ENCODE measurements around the gene BAG1.

Gene BAG1

GRCh38 chr9:33255014-33255413 lies 9.5 kb downstream of the BAG1 start:
- Histone ChIP-seq H3K36me3 (ENCODE audit: insufficient read depth, low read depth, low read length) (peaks cover 83% of the 10 kb centered on the region), H3K9me3 (ENCODE audit: insufficient read depth, low read depth, low read length) (no peaks in the 10 kb centered on the region), H3K27ac (ENCODE audit: low read length) (no peak overlapping the region), H3K27me3 (ENCODE audit: insufficient read depth, low read length) (no peaks in the 10 kb centered on the region), H3K9ac (ENCODE audit: low read depth, low read length) (no peak overlapping the region), H3K4me1 (ENCODE audit: insufficient read depth, low read length) (no peaks in the 10 kb centered on the region), H3K4me3 (ENCODE audit: low read length) (no peak overlapping the region)

DNA sequence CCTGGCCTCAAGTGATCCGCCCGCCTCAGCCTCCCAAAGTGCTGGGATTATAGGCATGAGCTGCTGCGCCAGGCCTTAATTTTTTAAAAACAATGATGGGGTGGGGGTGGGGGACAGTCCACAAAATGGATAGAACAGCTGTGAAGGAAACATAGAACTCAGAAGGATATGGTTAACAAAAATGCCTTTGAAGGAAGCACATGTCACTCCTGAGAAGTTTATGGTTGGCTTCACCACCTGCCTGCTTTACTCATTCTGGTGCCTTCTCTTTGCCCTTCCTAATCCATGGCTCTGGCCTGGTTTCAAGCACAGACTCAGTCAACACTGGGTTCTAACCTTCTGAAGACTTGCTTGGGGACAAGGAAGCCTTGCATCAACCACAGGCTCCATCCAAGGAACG lies 10.3 kb downstream of the BAG1 start:
- Histone ChIP-seq H3K4me1 (ENCODE audit: insufficient read depth, low read length) (no peaks in the 10 kb centered on the region), H3K27ac (ENCODE audit: low read length) (no peak overlapping the region), H3K36me3 (ENCODE audit: insufficient read depth, low read depth, low read length) (peaks cover 75% of the 10 kb centered on the region), H3K9me3 (ENCODE audit: insufficient read depth, low read depth, low read length) (no peaks in the 10 kb centered on the region), H3K27me3 (ENCODE audit: insufficient read depth, low read length) (no peaks in the 10 kb centered on the region), H3K9ac (ENCODE audit: low read depth, low read length) (no peak overlapping the region), H3K4me3 (ENCODE audit: low read length) (no peak overlapping the region)

DNA sequence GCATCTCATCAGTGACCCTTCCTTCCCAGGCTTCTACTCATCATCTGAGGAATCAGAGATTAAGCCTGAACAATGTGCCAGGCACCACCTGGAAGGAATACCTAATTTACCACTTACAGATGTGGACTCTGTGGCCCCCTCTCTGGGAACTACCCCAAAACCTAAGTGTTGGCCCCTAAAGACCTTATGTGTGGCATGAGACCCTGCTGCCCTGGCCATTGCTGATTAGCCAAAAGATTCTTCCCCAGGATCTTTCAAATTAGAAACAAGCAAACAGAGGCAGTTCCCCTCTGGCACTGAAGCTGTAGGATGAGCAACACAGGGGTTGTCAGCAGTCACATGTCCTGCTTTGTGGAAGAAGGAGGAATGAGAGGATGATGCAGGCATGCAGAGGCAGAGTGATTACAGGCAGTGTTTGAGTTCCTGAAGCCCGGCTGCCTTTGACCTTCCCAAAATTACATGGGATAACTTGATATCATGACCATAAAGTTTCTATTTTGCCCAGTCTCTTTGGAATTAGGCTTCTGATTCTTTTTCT lies 14.0 kb downstream of the BAG1 start:
- H3K27me3 ChIP-seq (ENCODE audit: insufficient read depth, low read length): no peaks in the 10 kb centered on the region
- H3K9me3 ChIP-seq (ENCODE audit: insufficient read depth, low read depth, low read length): no peaks in the 10 kb centered on the region
- no peak overlapping the region for H3K27ac ChIP-seq (ENCODE audit: low read length)
- H3K9ac ChIP-seq (ENCODE audit: low read depth, low read length): no peak overlapping the region; the same call in 1 of the 2 replicates
- H3K36me3 ChIP-seq (ENCODE audit: insufficient read depth, low read depth, low read length): peaks cover 48% of the 10 kb centered on the region
- H3K4me3 ChIP-seq (ENCODE audit: low read length): no peak overlapping the region
- H3K4me1 ChIP-seq (ENCODE audit: insufficient read depth, low read length): no peaks in the 10 kb centered on the region

DNA sequence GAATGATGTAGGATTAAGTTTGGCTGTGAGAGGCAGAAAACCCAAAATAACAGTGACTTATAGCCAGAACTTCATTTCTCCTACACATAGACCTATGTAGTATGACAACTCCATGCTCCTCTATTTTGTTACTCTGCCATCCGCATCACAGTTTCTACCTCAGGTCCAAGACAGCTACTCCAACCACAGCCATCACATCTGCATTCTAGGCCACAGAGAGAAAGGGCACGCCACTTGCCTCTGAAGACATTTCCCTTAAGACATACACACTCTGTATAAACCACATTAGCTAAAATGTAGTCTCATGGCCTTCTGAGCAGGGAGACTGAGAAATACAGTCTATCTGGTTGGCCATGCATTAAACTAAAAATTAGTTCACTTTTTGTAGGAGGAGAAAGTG lies 14.5 kb downstream of the BAG1 start:
- H3K36me3 ChIP-seq (ENCODE audit: insufficient read depth, low read depth, low read length): peaks cover 42% of the 10 kb centered on the region
- no peak overlapping the region for H3K4me3 ChIP-seq (ENCODE audit: low read length)
- no peaks in the 10 kb centered on the region for H3K9me3 ChIP-seq (ENCODE audit: insufficient read depth, low read depth, low read length)
- H3K27ac ChIP-seq (ENCODE audit: low read length): no peak overlapping the region
- H3K4me1 ChIP-seq (ENCODE audit: insufficient read depth, low read length): no peaks in the 10 kb centered on the region
- H3K27me3 ChIP-seq (ENCODE audit: insufficient read depth, low read length): no peaks in the 10 kb centered on the region
- H3K9ac ChIP-seq (ENCODE audit: low read depth, low read length): no peak overlapping the region

DNA sequence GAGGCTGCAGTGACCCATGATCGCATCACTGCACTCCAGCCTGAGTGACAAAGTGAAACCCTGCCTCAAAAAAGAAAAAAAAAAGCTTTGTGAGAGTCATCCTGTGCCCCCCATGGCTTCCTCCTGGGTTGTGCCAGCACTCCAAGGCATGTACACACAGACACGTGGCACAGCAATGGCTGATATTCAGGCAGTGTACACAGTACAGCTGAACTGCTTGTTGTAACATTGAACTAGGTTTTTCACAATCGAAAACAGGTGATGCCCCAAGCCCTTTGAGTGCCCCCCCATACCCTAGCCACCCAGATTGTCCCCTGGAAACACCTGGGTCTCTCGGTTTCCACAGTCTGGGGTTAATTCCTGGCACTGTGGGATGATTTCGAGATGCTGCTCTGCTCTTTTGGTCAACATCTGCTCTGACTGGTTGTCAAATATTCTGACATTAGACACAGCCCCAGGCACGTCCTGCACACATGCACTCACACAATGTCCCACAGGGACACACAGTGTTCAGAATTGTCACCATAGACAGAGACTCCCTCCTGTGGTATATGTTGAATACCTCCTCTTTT lies 15.3 kb downstream of the BAG1 start:
- Histone ChIP-seq H3K9me3 (ENCODE audit: insufficient read depth, low read depth, low read length) (no peaks in the 10 kb centered on the region), H3K4me3 (ENCODE audit: low read length) (no peak overlapping the region), H3K9ac (ENCODE audit: low read depth, low read length) (no peak overlapping the region), H3K27me3 (ENCODE audit: insufficient read depth, low read length) (no peaks in the 10 kb centered on the region), H3K4me1 (ENCODE audit: insufficient read depth, low read length) (no peaks in the 10 kb centered on the region), H3K36me3 (ENCODE audit: insufficient read depth, low read depth, low read length) (peaks cover 34% of the 10 kb centered on the region), H3K27ac (ENCODE audit: low read length) (no peak overlapping the region)

- Histone ChIP-seq H3K27ac (ENCODE audit: low read length) (no peak overlapping the region), H3K4me3 (ENCODE audit: low read length) (no peak overlapping the region), H3K9ac (ENCODE audit: low read depth, low read length) (no peak overlapping the region), H3K27me3 (ENCODE audit: insufficient read depth, low read length) (no peaks in the 10 kb centered on the region), H3K36me3 (ENCODE audit: insufficient read depth, low read depth, low read length) (peaks cover 29% of the 10 kb centered on the region), H3K9me3 (ENCODE audit: insufficient read depth, low read depth, low read length) (no peaks in the 10 kb centered on the region), H3K4me1 (ENCODE audit: insufficient read depth, low read length) (no peaks in the 10 kb centered on the region)
Measured at GRCh38 chr9:33248606-33249005, 15.9 kb downstream of the BAG1 start.

DNA sequence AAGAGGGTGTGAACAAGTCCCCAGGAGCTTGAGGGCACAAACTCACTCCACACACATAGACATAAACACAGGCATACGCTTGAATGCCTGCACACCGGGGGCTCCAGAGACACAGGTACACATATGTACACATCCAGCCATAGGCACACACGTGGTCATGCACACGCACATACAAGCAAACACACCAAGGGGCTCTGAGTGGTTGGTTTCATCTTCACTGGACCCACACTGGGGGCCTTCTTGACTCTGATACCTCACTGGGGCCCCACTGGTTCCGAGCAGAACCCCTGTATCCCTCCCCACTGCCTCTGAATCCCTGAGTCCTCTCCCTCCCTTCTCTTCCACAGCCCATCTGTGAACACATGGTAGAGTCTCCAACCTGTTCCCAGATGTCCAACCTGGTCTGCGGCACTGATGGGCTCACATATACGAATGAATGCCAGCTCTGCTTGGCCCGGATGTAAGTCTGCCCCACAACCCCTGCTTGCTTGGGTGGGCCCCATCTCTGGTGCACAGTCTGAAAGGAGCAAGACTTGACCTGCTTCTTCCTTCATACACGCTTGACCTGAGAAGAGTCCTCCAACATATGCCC lies 18.1 kb downstream of the BAG1 start:
- Histone ChIP-seq H3K27me3 (ENCODE audit: insufficient read depth, low read length) (no peaks in the 10 kb centered on the region), H3K36me3 (ENCODE audit: insufficient read depth, low read depth, low read length) (peaks cover 14% of the 10 kb centered on the region; the same call in 1 of the 2 replicates), H3K9me3 (ENCODE audit: insufficient read depth, low read depth, low read length) (no peaks in the 10 kb centered on the region), H3K4me3 (ENCODE audit: low read length) (no peak overlapping the region), H3K27ac (ENCODE audit: low read length) (no peak overlapping the region), H3K9ac (ENCODE audit: low read depth, low read length) (no peak overlapping the region), H3K4me1 (ENCODE audit: insufficient read depth, low read length) (no peaks in the 10 kb centered on the region)

GRCh38 chr9:33245341-33245740 lies 19.2 kb downstream of the BAG1 start:
- Histone ChIP-seq H3K27ac (ENCODE audit: low read length) (no peak overlapping the region), H3K36me3 (ENCODE audit: insufficient read depth, low read depth, low read length) (peaks cover 10% of the 10 kb centered on the region; the same call in 1 of the 2 replicates), H3K27me3 (ENCODE audit: insufficient read depth, low read length) (no peaks in the 10 kb centered on the region), H3K9me3 (ENCODE audit: insufficient read depth, low read depth, low read length) (no peaks in the 10 kb centered on the region), H3K4me1 (ENCODE audit: insufficient read depth, low read length) (no peaks in the 10 kb centered on the region), H3K4me3 (ENCODE audit: low read length) (no peak overlapping the region), H3K9ac (ENCODE audit: low read depth, low read length) (no peak overlapping the region; the same call in 1 of the 2 replicates)

GRCh38 chr9:33244137-33244784 lies 20.2 kb downstream of the BAG1 start:
- Histone ChIP-seq H3K9me3 (ENCODE audit: insufficient read depth, low read depth, low read length) (no peaks in the 10 kb centered on the region), H3K4me1 (ENCODE audit: insufficient read depth, low read length) (no peaks in the 10 kb centered on the region), H3K9ac (ENCODE audit: low read depth, low read length) (no peak overlapping the region), H3K27ac (ENCODE audit: low read length) (no peak overlapping the region), H3K36me3 (ENCODE audit: insufficient read depth, low read depth, low read length) (peaks cover 9% of the 10 kb centered on the region; the same call in 1 of the 2 replicates), H3K27me3 (ENCODE audit: insufficient read depth, low read length) (no peaks in the 10 kb centered on the region), H3K4me3 (ENCODE audit: low read length) (no peak overlapping the region)

GRCh38 chr9:33242609-33243134 lies 21.8 kb downstream of the BAG1 start:
- Histone ChIP-seq H3K9me3 (ENCODE audit: insufficient read depth, low read depth, low read length) (no peaks in the 10 kb centered on the region), H3K27me3 (ENCODE audit: insufficient read depth, low read length) (no peaks in the 10 kb centered on the region), H3K27ac (ENCODE audit: low read length) (no peak overlapping the region), H3K4me3 (ENCODE audit: low read length) (no peak overlapping the region), H3K9ac (ENCODE audit: low read depth, low read length) (no peak overlapping the region), H3K4me1 (ENCODE audit: insufficient read depth, low read length) (no peaks in the 10 kb centered on the region), H3K36me3 (ENCODE audit: insufficient read depth, low read depth, low read length) (no peaks in the 10 kb centered on the region; the same call in 1 of the 2 replicates)

DNA sequence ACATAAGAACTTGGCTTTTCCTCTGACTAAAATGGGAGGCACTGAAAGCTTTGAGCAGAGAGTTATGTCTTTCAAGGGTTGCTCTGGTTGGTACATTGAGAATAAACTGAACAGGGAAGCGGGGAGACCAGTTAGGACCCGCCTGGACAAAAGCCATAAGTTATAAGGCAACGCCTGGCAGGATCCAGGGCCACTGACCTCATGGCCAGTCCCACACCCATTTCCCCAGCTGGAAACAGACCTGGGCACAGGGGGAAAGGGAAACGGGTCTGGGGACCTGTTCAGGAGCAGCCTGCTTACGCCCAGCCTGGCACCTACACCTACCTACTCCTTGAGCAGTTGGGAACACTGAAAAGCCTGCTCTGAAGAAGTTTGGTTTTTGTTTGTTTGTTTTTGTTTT lies 23.2 kb downstream of the BAG1 start:
- Histone ChIP-seq H3K4me3 (ENCODE audit: low read length) (no peak overlapping the region), H3K9ac (ENCODE audit: low read depth, low read length) (no peak overlapping the region), H3K9me3 (ENCODE audit: insufficient read depth, low read depth, low read length) (no peaks in the 10 kb centered on the region), H3K4me1 (ENCODE audit: insufficient read depth, low read length) (no peaks in the 10 kb centered on the region), H3K27me3 (ENCODE audit: insufficient read depth, low read length) (no peaks in the 10 kb centered on the region), H3K27ac (ENCODE audit: low read length) (no peak overlapping the region), H3K36me3 (ENCODE audit: insufficient read depth, low read depth, low read length) (no peaks in the 10 kb centered on the region)

- H3K4me1 ChIP-seq (ENCODE audit: insufficient read depth, low read length): no peaks in the 10 kb centered on the region
- no peak within 1 kb of the TSS for H3K9ac ChIP-seq (ENCODE audit: low read depth, low read length)
- H3K4me3 ChIP-seq (ENCODE audit: low read length): no peak within 1 kb of the TSS
Measured at GRCh38 chr9:33239921-33240320, 24.6 kb downstream of the BAG1 start, which contains the start of gene SPINK4. SPINK4 (plus strand) TSS chr9:33240167; CDS start chr9:33240209, 42 bp downstream.

More at GRCh38 chr9:33239921-33240320, 24.6 kb downstream of the BAG1 start, which contains the start of gene SPINK4:
- Histone ChIP-seq H3K9me3 (ENCODE audit: insufficient read depth, low read depth, low read length) (no peaks in the 10 kb centered on the region), H3K27ac (ENCODE audit: low read length) (no peak within 1 kb of the TSS), H3K36me3 (ENCODE audit: insufficient read depth, low read depth, low read length) (no peaks in the 10 kb centered on the region), H3K27me3 (ENCODE audit: insufficient read depth, low read length) (peaks cover 1% of the 10 kb centered on the region; the same call in 1 of the 2 replicates)
